Uterus (tissue), 2 donors: ENCODE data around the gene ACOT9.

ENCODE experiments used
- POLR2A ChIP-seq, 2 donors: fragments of 450-650 bp; IDR thresholded peaks; one replicate each; pipeline ENCODE4 v1.6.1; 2016; ENCODE audit warnings: antibody characterized with exemption in 2 of 2, mild to moderate bottlenecking in 1 of 2, moderate library complexity in 1 of 2
- TF ChIP-seq, protein P1 (sequence below), 4 experiments: fragments of 200-600 bp in 2 of 4; fragments of 450-650 bp in 2 of 4; sonication (generic) in 2 of 4; IDR thresholded peaks; one replicate each; pipeline ENCODE4 v1.5.1; 2016 to 2019; ENCODE audit warnings: antibody characterized with exemption in 4 of 4, mild to moderate bottlenecking in 2 of 4, moderate library complexity in 1 of 4

DNA sequence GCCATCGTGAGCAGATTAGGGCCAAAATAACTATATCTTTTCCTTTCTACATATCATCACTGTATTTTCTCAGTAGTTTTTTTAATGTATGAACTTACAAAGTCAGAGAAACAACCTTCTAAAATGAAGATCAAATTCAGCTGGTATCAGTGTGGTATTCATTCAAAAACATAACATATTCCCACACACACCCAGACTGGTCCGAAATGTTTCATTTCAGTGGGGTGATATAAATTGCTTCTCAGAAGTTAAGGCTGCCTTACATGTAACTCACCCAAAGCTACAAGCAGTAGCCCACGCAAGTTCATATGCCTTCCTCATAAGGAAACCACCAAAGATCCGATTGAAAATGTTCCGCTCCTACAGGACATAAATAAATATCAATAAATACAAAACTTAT lies 37.8 kb downstream of the ACOT9 start:
- no peak for TF ChIP-seq POLR2A (IDR thresholded peaks at IDR 0.05)
- TF ChIP-seq, protein P1, sequence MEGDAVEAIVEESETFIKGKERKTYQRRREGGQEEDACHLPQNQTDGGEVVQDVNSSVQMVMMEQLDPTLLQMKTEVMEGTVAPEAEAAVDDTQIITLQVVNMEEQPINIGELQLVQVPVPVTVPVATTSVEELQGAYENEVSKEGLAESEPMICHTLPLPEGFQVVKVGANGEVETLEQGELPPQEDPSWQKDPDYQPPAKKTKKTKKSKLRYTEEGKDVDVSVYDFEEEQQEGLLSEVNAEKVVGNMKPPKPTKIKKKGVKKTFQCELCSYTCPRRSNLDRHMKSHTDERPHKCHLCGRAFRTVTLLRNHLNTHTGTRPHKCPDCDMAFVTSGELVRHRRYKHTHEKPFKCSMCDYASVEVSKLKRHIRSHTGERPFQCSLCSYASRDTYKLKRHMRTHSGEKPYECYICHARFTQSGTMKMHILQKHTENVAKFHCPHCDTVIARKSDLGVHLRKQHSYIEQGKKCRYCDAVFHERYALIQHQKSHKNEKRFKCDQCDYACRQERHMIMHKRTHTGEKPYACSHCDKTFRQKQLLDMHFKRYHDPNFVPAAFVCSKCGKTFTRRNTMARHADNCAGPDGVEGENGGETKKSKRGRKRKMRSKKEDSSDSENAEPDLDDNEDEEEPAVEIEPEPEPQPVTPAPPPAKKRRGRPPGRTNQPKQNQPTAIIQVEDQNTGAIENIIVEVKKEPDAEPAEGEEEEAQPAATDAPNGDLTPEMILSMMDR (IDR thresholded peaks at IDR 0.05) = no peak
